CD4-positive, CD25-positive, alpha-beta regulatory T cell (primary cell): ENCODE data around the gene LSM14A. TPM values are rescaled to one million over a fixed set of nuclear protein-coding genes. Genes with fewer than 3 reads are reported as not detected.

Experiments used
- ATAC-seq, 2 donors: fragments of 150-1000 bp; cut with Tn5 transposase; one replicate each; pipeline ENCODE4 v1.10.0; 2021; ENCODE audit warnings: low read depth in 2 of 2, moderate number of reproducible peaks in 2 of 2, moderate library complexity in 1 of 2
- DNase-seq, 3 donors: peaks; one replicate each; pipeline versions ENCODE4 v3.0.0 to v3.0.0-alpha.2; 2012 to 2022; ENCODE audit warnings: mixed read lengths in 1 of 3
- H3K27ac ChIP-seq: one replicate; pipeline ENCODE4 v1.7.0; 2013; ENCODE audit warnings: mild to moderate bottlenecking, low read length; ENCODE audit not compliant: insufficient read depth, poor library complexity, severe bottlenecking
- H3K27me3 ChIP-seq: one replicate; pipeline ENCODE4 v1.7.0; 2013; ENCODE audit warnings: low read length; ENCODE audit not compliant: control insufficient read depth, insufficient read depth
- H3K36me3 ChIP-seq: one replicate; pipeline ENCODE4 v1.7.0; 2013; ENCODE audit warnings: mild to moderate bottlenecking, low read length, moderate library complexity; ENCODE audit not compliant: control insufficient read depth, insufficient read depth
- H3K4me1 ChIP-seq: 2 replicates; pipeline ENCODE4 v1.7.0; 2013; ENCODE audit warnings: mild to moderate bottlenecking, low read length; ENCODE audit not compliant: insufficient read depth, control insufficient read depth, poor library complexity, severe bottlenecking
- H3K4me3 ChIP-seq: one replicate; pipeline ENCODE4 v1.7.0; 2013; ENCODE audit warnings: low read depth, mild to moderate bottlenecking, low read length, moderate library complexity
- H3K9me3 ChIP-seq, 2 experiments: 1 replicate in 1 of 2; 2 replicates in 1 of 2; pipeline ENCODE4 v1.7.0; 2013; ENCODE audit warnings: low read length in 2 of 2, mild to moderate bottlenecking in 1 of 2, moderate library complexity in 1 of 2; ENCODE audit not compliant: control insufficient read depth in 2 of 2
- H3K27ac Mint-ChIP-seq, 3 donors: one replicate each; pipeline ENCODE4 v1.8.0; 2020 to 2022; ENCODE audit warnings: mild to moderate bottlenecking in 3 of 3, mixed read lengths in 3 of 3, moderate library complexity in 2 of 3
- H3K27me3 Mint-ChIP-seq: one replicate; pipeline ENCODE4 v1.8.0; 2022; ENCODE audit warnings: mild to moderate bottlenecking, mixed read lengths
- H3K36me3 Mint-ChIP-seq: one replicate; pipeline ENCODE4 v1.8.0; 2020; ENCODE audit warnings: mixed read lengths
- H3K4me1 Mint-ChIP-seq, 4 donors: one replicate each; pipeline ENCODE4 v1.8.0; 2020 to 2022; ENCODE audit warnings: mixed read lengths in 4 of 4, mild to moderate bottlenecking in 1 of 4
- H3K4me3 Mint-ChIP-seq, 4 donors: one replicate each; pipeline ENCODE4 v1.8.0; 2020 to 2022; ENCODE audit warnings: mild to moderate bottlenecking in 4 of 4, mixed read lengths in 4 of 4, moderate library complexity in 3 of 4
- H3K9me3 Mint-ChIP-seq, 7 donors: one replicate each; pipeline ENCODE4 v1.8.0; 2020 to 2022; ENCODE audit warnings: mixed read lengths in 7 of 7, mild to moderate bottlenecking in 3 of 7, moderate library complexity in 2 of 7
- polyA plus RNA-seq, 4 donors: library from polyadenylated mRNA; unstranded; fragments of 300-500 nt; fragmentation: Illumina TruSeq; gene quantifications; one replicate each; pipeline ENCODE4 v1.2.3, GENCODE V29; 2021
- total RNA-seq: library from RNA; stranded (reverse); gene quantifications from one replicate; pipeline ENCODE4 v1.2.3, GENCODE V29; 2022

Gene LSM14A
- total and polyA plus RNA-seq, 5 donors from 2014 or later = 133 to 175 (median 150) TPM

DNA sequence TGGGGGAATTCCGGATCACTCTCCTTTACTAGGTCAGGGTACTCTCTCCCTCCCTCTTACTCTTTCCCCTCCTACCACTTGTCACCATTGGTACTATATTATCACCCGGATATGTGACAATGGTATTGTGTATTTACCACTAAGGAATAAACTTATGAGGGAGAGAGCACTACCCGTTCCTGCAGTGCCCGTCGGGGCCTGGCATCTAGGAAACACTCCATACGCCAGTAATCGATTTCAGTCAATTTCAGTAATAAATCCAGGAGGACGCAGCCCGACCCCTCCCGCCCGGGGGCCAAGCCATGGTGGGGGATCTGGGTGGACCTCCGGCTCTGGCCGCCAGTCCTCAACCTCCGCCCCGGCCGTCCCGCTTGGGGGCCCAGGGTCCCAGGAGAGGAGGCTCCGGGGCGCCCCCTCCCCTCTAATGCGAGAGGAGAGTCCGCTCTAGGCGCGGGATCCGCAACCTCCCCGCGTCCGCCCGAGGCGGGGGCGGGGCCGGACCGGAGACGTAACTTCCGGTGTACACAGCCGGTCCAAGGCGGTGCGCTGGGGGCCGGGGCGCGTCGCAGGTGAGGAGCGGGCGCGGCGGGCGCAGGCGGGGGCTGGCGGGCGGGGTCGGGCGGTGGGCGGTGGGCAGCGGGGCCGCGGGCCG, 81.9 kb downstream of the LSM14A start, which contains the start of gene GARRE1:
Gene GARRE1 (plus strand): TSS at position 509 of the 652 bp plus-strand sequence. CDS start 45,920 bp downstream, outside the sequence.
- Mint-ChIP-seq H3K9me3 (peaks cover 0 to 3% (median 0%) of the 10 kb centered on the region in 7 donors), H3K36me3 (peaks cover 5% of the 10 kb centered on the region), H3K4me1 (peaks cover 17 to 45% (median 30%) of the 10 kb centered on the region in 4 donors), H3K27me3 (no peaks in the 10 kb centered on the region), H3K27ac (peak within 1 kb of the TSS; percentile 95 to 100 (median 99)), H3K4me3 (peak within 1 kb of the TSS; percentile 97 to 100 (median 98))
- DNase-seq (peak; percentile 83 to 88 (median 85)), ATAC-seq (peak; percentile 94 to 95)
- peak within 1 kb of the TSS; percentile 89 for H3K27ac ChIP-seq
- H3K36me3 ChIP-seq = no peaks in the 10 kb centered on the region
- peak within 1 kb of the TSS; percentile 92 for H3K4me3 ChIP-seq
- no peaks in the 10 kb centered on the region for H3K9me3 ChIP-seq
- H3K27me3 ChIP-seq = no peaks in the 10 kb centered on the region
- H3K4me1 ChIP-seq = peaks cover 18% of the 10 kb centered on the region

- Mint-ChIP-seq H3K27me3 (no peaks in the 10 kb centered on the region), H3K27ac (peak overlapping the region; percentile 84 to 93 (median 84)), H3K36me3 (peaks cover 7% of the 10 kb centered on the region), H3K4me3 (peak overlapping the region; percentile 90 to 99 (median 92)), H3K9me3 (peaks cover 0 to 3% (median 0%) of the 10 kb centered on the region in 7 donors), H3K4me1 (peaks cover 24 to 52% (median 37%) of the 10 kb centered on the region in 4 donors)
- peak overlapping the region; percentile 55 for H3K27ac ChIP-seq
- peaks cover 18% of the 10 kb centered on the region for H3K4me1 ChIP-seq
- H3K27me3 ChIP-seq = no peaks in the 10 kb centered on the region
- DNase-seq (peak; percentile 25 to 42 (median 34)), ATAC-seq (peak; percentile 31 to 43)
- H3K9me3 ChIP-seq = no peaks in the 10 kb centered on the region
- H3K4me3 ChIP-seq = peak overlapping the region; percentile 92
- H3K36me3 ChIP-seq = no peaks in the 10 kb centered on the region
These were observed 82.6 kb downstream of the LSM14A start for GRCh38 chr19:34254698-34255432.

- H3K36me3 ChIP-seq = no peaks in the 10 kb centered on the region
- ATAC-seq (no peak), DNase-seq (no peak)
- H3K36me3 Mint-ChIP-seq = peaks cover 7% of the 10 kb centered on the region
- H3K27me3 Mint-ChIP-seq = no peaks in the 10 kb centered on the region
- peak overlapping the region; percentile 92 for H3K4me3 ChIP-seq
- H3K9me3 ChIP-seq = no peaks in the 10 kb centered on the region
- peak overlapping the region; percentile 55 for H3K27ac ChIP-seq
- H3K27ac Mint-ChIP-seq = peak overlapping the region; percentile 84 to 93 (median 84)
- no peaks in the 10 kb centered on the region for H3K27me3 ChIP-seq
- H3K9me3 Mint-ChIP-seq = peaks cover 0 to 3% (median 0%) of the 10 kb centered on the region in 7 donors
- peaks cover 26 to 56% (median 39%) of the 10 kb centered on the region in 4 donors for H3K4me1 Mint-ChIP-seq
- peaks cover 18% of the 10 kb centered on the region for H3K4me1 ChIP-seq
- peak overlapping the region; percentile 90 to 99 (median 92) for H3K4me3 Mint-ChIP-seq
These were observed 83.2 kb downstream of the LSM14A start for GRCh38 chr19:34255546-34255945.

- Histone ChIP-seq H3K36me3 (no peaks in the 10 kb centered on the region), H3K27ac (no peak overlapping the region), H3K4me3 (peak overlapping the region; percentile 39), H3K4me1 (peaks cover 18% of the 10 kb centered on the region), H3K27me3 (no peaks in the 10 kb centered on the region), H3K9me3 (no peaks in the 10 kb centered on the region)
- peaks cover 31 to 70% (median 49%) of the 10 kb centered on the region in 4 donors for H3K4me1 Mint-ChIP-seq
- H3K27ac Mint-ChIP-seq = peak overlapping the region; percentile 32 to 77 (median 76)
- H3K36me3 Mint-ChIP-seq = peaks cover 13% of the 10 kb centered on the region
- H3K9me3 Mint-ChIP-seq = peaks cover 0 to 1% (median 0%) of the 10 kb centered on the region in 7 donors
- peak overlapping the region; percentile 86 to 99 (median 90) for H3K4me3 Mint-ChIP-seq
- ATAC-seq (no peak), DNase-seq (no peak)
- H3K27me3 Mint-ChIP-seq = no peaks in the 10 kb centered on the region
These were observed 84.7 kb downstream of the LSM14A start for GRCh38 chr19:34256835-34257558.

DNA sequence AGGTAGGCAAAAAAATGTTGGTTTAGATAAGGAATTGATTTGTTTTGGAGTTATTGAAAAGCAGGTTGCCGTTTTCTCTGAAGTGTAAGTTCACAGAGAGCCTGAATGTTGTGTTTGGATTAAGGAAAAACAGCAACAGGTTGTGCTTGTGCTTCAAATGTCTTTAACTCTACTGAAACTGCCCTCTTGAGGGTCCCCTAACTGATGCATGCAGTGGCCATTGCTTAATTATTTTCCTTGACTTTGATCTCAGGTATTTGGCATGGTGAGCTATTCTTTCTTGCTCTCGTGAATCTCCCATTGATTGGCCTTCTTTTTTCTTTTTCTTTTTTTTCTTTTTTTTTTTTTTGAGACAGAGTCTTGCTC, 85.2 kb downstream of the LSM14A start:
- peak overlapping the region in 2 of 3 donors; percentile 76 to 77 for H3K27ac Mint-ChIP-seq
- peaks cover 21% of the 10 kb centered on the region for H3K4me1 ChIP-seq
- peaks cover 13% of the 10 kb centered on the region for H3K36me3 Mint-ChIP-seq
- no peak overlapping the region for H3K27ac ChIP-seq
- DNase-seq (no peak), ATAC-seq (no peak)
- peaks cover 0 to 1% (median 0%) of the 10 kb centered on the region in 7 donors for H3K9me3 Mint-ChIP-seq
- peak overlapping the region; percentile 52 to 99 (median 90) for H3K4me3 Mint-ChIP-seq
- H3K4me1 Mint-ChIP-seq = peaks cover 31 to 71% (median 49%) of the 10 kb centered on the region in 4 donors
- H3K9me3 ChIP-seq = no peaks in the 10 kb centered on the region
- H3K27me3 ChIP-seq = no peaks in the 10 kb centered on the region
- no peak overlapping the region for H3K4me3 ChIP-seq
- no peaks in the 10 kb centered on the region for H3K36me3 ChIP-seq
- no peaks in the 10 kb centered on the region for H3K27me3 Mint-ChIP-seq

DNA sequence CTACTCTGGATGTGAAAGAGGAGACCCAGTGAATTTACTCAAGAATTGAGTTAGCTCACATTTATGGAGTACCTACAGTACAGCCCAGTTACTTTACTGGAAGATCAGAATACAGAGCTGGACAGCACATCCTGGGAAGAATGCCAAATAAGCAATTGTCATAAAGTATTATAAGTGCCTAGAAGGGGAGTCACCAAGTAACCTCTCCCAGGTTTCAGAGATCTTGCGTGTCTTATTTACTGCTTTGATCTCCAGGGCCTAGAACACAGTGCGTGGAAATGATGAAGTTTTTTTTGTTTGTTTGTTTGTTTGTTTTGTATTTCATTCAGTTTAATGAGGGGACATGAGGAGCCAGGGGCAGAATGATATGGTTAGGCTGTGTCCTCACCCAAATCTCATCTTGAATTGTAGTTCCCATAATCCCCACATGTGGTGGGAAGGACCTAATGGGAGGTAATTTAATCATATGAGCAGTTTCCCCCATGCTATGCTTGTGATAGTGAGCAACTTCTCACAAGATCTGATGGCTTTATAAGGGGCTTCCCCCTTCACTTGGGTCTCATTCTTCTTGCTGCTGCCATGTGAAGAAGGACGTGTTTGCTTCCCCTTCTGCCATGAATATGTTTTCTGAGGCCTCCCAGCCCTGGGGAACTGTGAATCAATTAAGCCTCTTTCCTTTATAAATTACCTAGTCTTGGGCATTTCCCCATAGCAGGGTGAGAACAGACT, 87.2 kb downstream of the LSM14A start:
- H3K4me3 ChIP-seq = no peak overlapping the region
- no peaks in the 10 kb centered on the region for H3K27me3 Mint-ChIP-seq
- DNase-seq (no peak), ATAC-seq (no peak)
- peaks cover 25 to 70% (median 47%) of the 10 kb centered on the region in 4 donors for H3K4me1 Mint-ChIP-seq
- H3K4me3 Mint-ChIP-seq = peak overlapping the region in 2 of 4 donors; percentile 49 to 62
- H3K27me3 ChIP-seq = no peaks in the 10 kb centered on the region
- H3K36me3 Mint-ChIP-seq = peaks cover 9% of the 10 kb centered on the region
- no peaks in the 10 kb centered on the region for H3K36me3 ChIP-seq
- H3K4me1 ChIP-seq = peaks cover 17% of the 10 kb centered on the region
- no peak overlapping the region for H3K27ac ChIP-seq
- no peaks in the 10 kb centered on the region for H3K9me3 ChIP-seq
- no peaks in the 10 kb centered on the region for H3K9me3 Mint-ChIP-seq
- H3K27ac Mint-ChIP-seq = peak overlapping the region; percentile 5 to 65 (median 58)

- Mint-ChIP-seq H3K9me3 (no peaks in the 10 kb centered on the region), H3K36me3 (peaks cover 13% of the 10 kb centered on the region), H3K4me3 (peak overlapping the region in 2 of 4 donors; percentile 10 to 84), H3K4me1 (peaks cover 20 to 76% (median 50%) of the 10 kb centered on the region in 4 donors), H3K27me3 (no peaks in the 10 kb centered on the region), H3K27ac (peak overlapping the region in 2 of 3 donors; percentile 12 to 76)
- Histone ChIP-seq H3K4me3 (no peak overlapping the region), H3K36me3 (peaks cover under 1% of the 10 kb centered on the region), H3K4me1 (peaks cover 15% of the 10 kb centered on the region), H3K27ac (no peak overlapping the region), H3K27me3 (no peaks in the 10 kb centered on the region), H3K9me3 (no peaks in the 10 kb centered on the region)
- DNase-seq (no peak), ATAC-seq (no peak)
These were observed 88.5 kb downstream of the LSM14A start for GRCh38 chr19:34260771-34261173.
